IMR-90 (cell line): ENCODE measurements around the gene CLEC19A. TPM values are rescaled to one million over a fixed set of nuclear protein-coding genes. Genes with fewer than 3 reads are reported as not detected.

Experiments used
- ATAC-seq: fragments of 200-7000 bp; cut with Tn5 transposase; 2 replicates; pipeline ENCODE4 v1.9.1; 2020; ENCODE audit warnings: low read depth, mild to moderate bottlenecking, moderate library complexity
- BruUV-seq: library from RNA; stranded (reverse); fragments of 400-500 nt; replicated peaks from 2 replicates; lab custom pipeline; 2021; lab: Mats Ljungman, UMichigan
- CTCF ChIA-PET: fragments of 300-600 bp; formaldehyde crosslinking; extraction: SDS; loops from one replicate; lab custom pipeline; 2021; ENCODE audit warnings: antibody characterized with exemption; lab: Yijun Ruan, JAX
- POLR2A ChIA-PET: fragments of 300-600 bp; sonication (Branson Sonifier 250); formaldehyde crosslinking; loops from one replicate; lab custom pipeline; 2022; ENCODE audit warnings: antibody characterized with exemption; ENCODE audit not compliant: unreplicated experiment; lab: Charles Lee
- DNase-seq: peaks from one replicate; pipeline ENCODE4 v3.0.0; 2013
- H2AFZ ChIP-seq: replicated peaks from 2 replicates; pipeline ENCODE3; 2013; ENCODE audit warnings: low read length, mild to moderate bottlenecking; ENCODE audit not compliant: poor library complexity
- H2AK5ac ChIP-seq: 2 replicates; pipeline ENCODE4 v1.6.1; 2013; ENCODE audit warnings: low read depth, low read length, inconsistent platforms
- H2AK9ac ChIP-seq: replicated peaks from 2 replicates; pipeline ENCODE3; 2013; ENCODE audit warnings: mild to moderate bottlenecking, low read depth, low read length, moderate library complexity; ENCODE audit not compliant: poor library complexity
- H2BK120ac ChIP-seq: 2 replicates; pipeline ENCODE4 v1.6.1; 2013; ENCODE audit warnings: low read depth, low read length, inconsistent platforms
- H2BK15ac ChIP-seq: 3 replicates; pipeline ENCODE4 v1.6.1; 2013; ENCODE audit warnings: low read depth, low read length, inconsistent platforms
- H2BK20ac ChIP-seq: 2 replicates; pipeline ENCODE4 v1.6.1; 2013; ENCODE audit warnings: low read depth, mild to moderate bottlenecking, inconsistent platforms, low read length, moderate library complexity
- H2BK5ac ChIP-seq: 2 replicates; pipeline ENCODE4 v1.6.1; 2013; ENCODE audit warnings: mild to moderate bottlenecking, low read depth, low read length, inconsistent platforms; ENCODE audit not compliant: poor library complexity, severe bottlenecking
- H3K14ac ChIP-seq: replicated peaks from 2 replicates; pipeline ENCODE4 v1.6.1; 2013; ENCODE audit warnings: low read depth, low read length, inconsistent platforms
- H3K18ac ChIP-seq: 2 replicates; pipeline ENCODE4 v1.6.1; 2013; ENCODE audit warnings: low read depth, low read length, control low read depth
- H3K23ac ChIP-seq: 2 replicates; pipeline ENCODE4 v1.6.1; 2013; ENCODE audit warnings: low read depth, low read length, inconsistent platforms
- H3K27ac ChIP-seq: 2 replicates; pipeline ENCODE4 v1.5.1; 2013; ENCODE audit warnings: mild to moderate bottlenecking, control low read depth, low read length; ENCODE audit not compliant: insufficient read depth
- H3K27me3 ChIP-seq: 2 replicates; pipeline ENCODE4 v1.6.1; 2013; ENCODE audit warnings: low read length; ENCODE audit not compliant: control insufficient read depth, insufficient read depth
- H3K36me3 ChIP-seq: 2 replicates; pipeline ENCODE4 v1.6.1; 2013; ENCODE audit warnings: low read length, mixed read lengths; ENCODE audit not compliant: control insufficient read depth, insufficient read depth
- H3K4ac ChIP-seq: 2 replicates; pipeline ENCODE4 v1.6.1; 2013; ENCODE audit warnings: low read depth, low read length, inconsistent platforms
- H3K4me1 ChIP-seq: 2 replicates; pipeline ENCODE4 v1.6.1; 2013; ENCODE audit warnings: low read length, mixed read lengths; ENCODE audit not compliant: control insufficient read depth, insufficient read depth
- H3K4me2 ChIP-seq: 2 replicates; pipeline ENCODE4 v1.6.1; 2013; ENCODE audit warnings: low read depth, mild to moderate bottlenecking, control low read depth, low read length, moderate library complexity
- H3K4me3 ChIP-seq: 2 replicates; pipeline ENCODE4 v1.5.1; 2013; ENCODE audit warnings: low read depth, mild to moderate bottlenecking, control low read depth, low read length, moderate library complexity; ENCODE audit not compliant: insufficient read depth
- H3K56ac ChIP-seq: 2 replicates; pipeline ENCODE4 v1.6.1; 2013; ENCODE audit warnings: low read length, inconsistent platforms; ENCODE audit not compliant: insufficient read depth; ENCODE audit errors: extremely low read depth
- H3K79me1 ChIP-seq, 2 experiments: 2 replicates each; pipeline ENCODE4 v1.6.1; 2013; ENCODE audit warnings: low read length in 2 of 2, inconsistent platforms in 1 of 2, low read depth in 1 of 2
- H3K9ac ChIP-seq: 2 replicates; pipeline ENCODE4 v1.6.1; 2013; ENCODE audit warnings: low read depth, low read length, control low read depth
- H3K9me1 ChIP-seq: 2 replicates; pipeline ENCODE4 v1.6.1; 2013; ENCODE audit warnings: low read length, inconsistent platforms; ENCODE audit not compliant: insufficient read depth
- H3K9me3 ChIP-seq: 2 replicates; pipeline ENCODE4 v1.6.1; 2013; ENCODE audit warnings: low read length; ENCODE audit not compliant: control insufficient read depth, insufficient read depth
- H4K20me1 ChIP-seq: 2 replicates; pipeline ENCODE4 v1.6.1; 2013; ENCODE audit warnings: low read length, inconsistent platforms; ENCODE audit not compliant: insufficient read depth
- H4K5ac ChIP-seq: 2 replicates; pipeline ENCODE4 v1.6.1; 2013; ENCODE audit warnings: mild to moderate bottlenecking, low read depth, low read length, control low read depth
- H4K8ac ChIP-seq, 2 experiments: 2 replicates each; pipeline ENCODE4 v1.6.1; 2013; ENCODE audit warnings: low read depth in 2 of 2, low read length in 2 of 2, control low read depth in 1 of 2, inconsistent platforms in 1 of 2
- H4K91ac ChIP-seq: 2 replicates; pipeline ENCODE4 v1.6.1; 2013; ENCODE audit warnings: low read depth, low read length, inconsistent platforms; ENCODE audit not compliant: insufficient read depth
- BHLHE40 ChIP-seq: fragments of 150-350 bp; IDR thresholded peaks from 2 replicates; pipeline ENCODE4 v1.6.1; 2016; ENCODE audit warnings: mild to moderate bottlenecking, low read depth, low read length
- CHD1 ChIP-seq: IDR thresholded peaks from 2 replicates; pipeline ENCODE4 v1.6.1; 2012; ENCODE audit warnings: low read depth, low read length, improper control_type of control experiment
- CTCF ChIP-seq: conservative IDR thresholded peaks from 2 replicates; pipeline ENCODE4 v1.5.1; 2012; ENCODE audit warnings: mild to moderate bottlenecking, low read depth, low read length, improper control_type of control experiment
- ELK1 ChIP-seq: fragments of 150-350 bp; IDR thresholded peaks from 2 replicates; pipeline ENCODE4 v1.6.1; 2016; ENCODE audit warnings: low read depth, mild to moderate bottlenecking, low read length, moderate library complexity, borderline replicate concordance
- FOS ChIP-seq: fragments of 150-350 bp; IDR thresholded peaks from 2 replicates; pipeline ENCODE4 v1.6.1; 2016; ENCODE audit warnings: low read depth, low read length
- MAZ ChIP-seq: IDR thresholded peaks from 2 replicates; pipeline ENCODE4 v1.6.1; 2012; ENCODE audit warnings: low read depth, mild to moderate bottlenecking, low read length, improper control_type of control experiment, moderate library complexity, borderline replicate concordance
- NFE2L2 ChIP-seq: fragments of 150-350 bp; IDR thresholded peaks from 2 replicates; pipeline ENCODE4 v1.6.1; 2016; ENCODE audit warnings: low read depth, mild to moderate bottlenecking, low read length
- POLR2A ChIP-seq: IDR thresholded peaks from 2 replicates; pipeline ENCODE4 v1.6.1; 2012; ENCODE audit warnings: mild to moderate bottlenecking, low read depth, low read length
- RAD21 ChIP-seq: IDR thresholded peaks from 2 replicates; pipeline ENCODE4 v1.6.1; 2012; ENCODE audit warnings: low read length, improper control_type of control experiment
- RCOR1 ChIP-seq: IDR thresholded peaks from 2 replicates; pipeline ENCODE4 v1.6.1; 2012; ENCODE audit warnings: mild to moderate bottlenecking, low read length, improper control_type of control experiment; ENCODE audit not compliant: insufficient replicate concordance
- RFX5 ChIP-seq: IDR thresholded peaks from 2 replicates; pipeline ENCODE4 v1.8.0; 2012; ENCODE audit warnings: low read depth, mild to moderate bottlenecking, low read length, moderate library complexity
- SMC3 ChIP-seq: fragments of 150-350 bp; IDR thresholded peaks from 2 replicates; pipeline ENCODE4 v1.6.1; 2016; ENCODE audit warnings: low read depth, mild to moderate bottlenecking, antibody characterized with exemption, low read length, moderate library complexity
- USF2 ChIP-seq: fragments of 150-350 bp; IDR thresholded peaks from 2 replicates; pipeline ENCODE4 v1.6.1; 2017; ENCODE audit warnings: mild to moderate bottlenecking, antibody characterized with exemption, low read length, low read depth
- WGBS, 2 experiments: methylation state at CpG; one replicate each; pipeline versions ENCODE4 v1.1.5 to v1.1.7; 2013; ENCODE audit warnings: missing lambda C conversion rate in 2 of 2; ENCODE audit not compliant: insufficient read length in 1 of 2; ENCODE audit errors: extremely low coverage in 2 of 2; 5-methylcytosine and 5-hydroxymethylcytosine counted together
- dilution Hi-C: fragments of 300-500 bp; cut with HindIII; formaldehyde crosslinking; loops from one replicate; pipeline ENCODE4 v1.14.3; 2018; ENCODE audit warnings: low sequenced_read_pairs; ENCODE audit not compliant: unreplicated experiment
- in situ Hi-C: fragments of 300-500 bp; cut with MboI; formaldehyde crosslinking; loops from 3 replicates; pipeline ENCODE4 v1.14.3; 2019; ENCODE audit warnings: low sequenced_read_pairs, inconsistent platforms, mixed read lengths
- intact Hi-C: fragments of 100-400 bp; cut with micrococcal nuclease; formaldehyde crosslinking; loops from 2 replicates; pipeline ENCODE4 v1.10.0; 2022
- polyA plus RNA-seq, 3 experiments: library from polyadenylated mRNA; depleted of rRNA; stranded (reverse); fragments of >200 nt; gene quantifications; 2 replicates each; pipeline ENCODE4 v1.2.3, GENCODE V29; 2012; ENCODE audit warnings: low replicate concordance in 1 of 3
- total RNA-seq: library from RNA; depleted of rRNA; stranded (reverse); fragments of >200 nt; gene quantifications from 2 replicates; pipeline ENCODE4 v1.2.3, GENCODE V29; 2012

The CLEC19A gene
- total and polyA plus RNA-seq, 2 of the 4 experiments (the other 2 are of a cell fraction): not detected

- Histone ChIP-seq H3K9me3 (no peaks in the 10 kb centered on the region), H2AFZ (no peak overlapping the region), H3K18ac (no peak overlapping the region), H3K27ac (no peak overlapping the region), H3K14ac (no peak overlapping the region), H4K5ac (no peak overlapping the region), H3K27me3 (no peaks in the 10 kb centered on the region), H3K36me3 (no peaks in the 10 kb centered on the region), H4K20me1 (no peaks in the 10 kb centered on the region), H2AK9ac (no peak overlapping the region), H3K4me3 (no peak overlapping the region), H3K9ac (no peak overlapping the region), H3K9me1 (no peaks in the 10 kb centered on the region), H2BK20ac (no peak overlapping the region), H4K91ac (no peak overlapping the region), H2BK120ac (no peak overlapping the region), H4K8ac (no peak overlapping the region), H2BK5ac (no peak overlapping the region), H3K56ac (no peak overlapping the region), H2AK5ac (no peak overlapping the region), H3K4me1 (no peaks in the 10 kb centered on the region), H3K23ac (no peak overlapping the region), H2BK15ac (no peak overlapping the region), H3K79me1 (no peaks in the 10 kb centered on the region), H3K4ac (no peak overlapping the region), H3K4me2 (no peak overlapping the region)
- no peak for ATAC-seq
- ChIA-PET POLR2A (no interaction called here), CTCF (interaction anchor here (0.5 kb wide), 2 partner anchors 37 to 240 kb away, joined by 3 to 4 read pairs; no protein-coding TSS in a partner anchor)
- dilution Hi-C loops: no loop called here
- TF ChIP-seq RAD21 (no peak), NFE2L2 (no peak), BHLHE40 (no peak), FOS (no peak), SMC3 (no peak), CHD1 (no peak), USF2 (no peak), ELK1 (no peak), CTCF (no peak), POLR2A (no peak), RCOR1 (no peak), RFX5 (no peak), MAZ (no peak)
- no CpG with 5 or more reads among the region's 2 CpGs for WGBS, 2 experiments
- in situ Hi-C loops: no loop called here
- intact Hi-C loops: no loop called here
- no peak for DNase-seq
- no TSS peak for BruUV-seq
These were observed 68.8 kb downstream of the CLEC19A start for GRCh38 chr16:19354371-19354770.
